Camera-type eye (tissue), 1 donor: Measurements from ENCODE around the gene ATPAF2. TPM values are rescaled to one million over a fixed set of nuclear protein-coding genes. Genes with fewer than 3 reads are reported as not detected.

ENCODE experiments used
- total RNA-seq: library from RNA; depleted of rRNA; stranded (reverse); fragments of >200 nt; gene quantifications from one replicate; pipeline ENCODE4 v1.2.3, GENCODE V29; 2014

Gene ATPAF2
- 31.6 TPM for total RNA-seq

DNA sequence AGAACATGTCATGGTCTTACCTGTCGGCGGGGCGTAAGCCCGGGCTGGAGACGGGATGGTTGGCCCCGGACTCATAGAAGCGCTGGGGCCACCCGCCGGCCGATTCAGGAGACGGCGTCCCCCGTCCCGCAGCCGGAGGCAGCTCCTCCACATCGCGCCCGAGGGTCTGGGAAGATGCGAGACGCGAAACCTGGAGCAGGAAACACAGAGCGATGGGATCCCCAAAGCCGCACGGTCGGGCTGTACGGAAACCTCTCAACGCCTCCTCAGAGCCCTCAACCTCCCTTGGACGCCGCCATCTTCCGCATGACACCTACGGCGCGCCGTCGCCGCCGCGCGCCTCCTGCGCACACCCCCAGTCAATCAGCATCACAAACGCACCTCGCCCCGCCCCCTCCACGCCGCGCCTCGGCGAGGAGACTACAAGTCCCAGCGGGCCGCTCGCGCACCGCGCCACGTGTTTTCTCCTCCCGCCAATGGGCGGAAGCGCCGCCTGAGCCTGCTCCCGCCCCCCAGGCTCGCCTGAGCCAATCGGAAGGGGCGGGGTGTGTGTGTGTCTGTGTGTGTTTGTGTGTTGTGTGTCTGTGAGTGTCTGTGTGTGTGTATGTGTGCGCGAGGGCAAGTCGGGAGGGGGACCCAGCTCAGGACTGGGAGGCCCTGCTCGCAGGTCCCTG is at the start of gene ATPAF2, which contains the start of gene GID4:
TSS of gene ATPAF2 (minus strand) at position 308 of the 674 bp plus-strand sequence. CDS start at position 153, 155 bp downstream.
TSS of gene GID4 (plus strand) at position 548 of the 674 bp plus-strand sequence. CDS start at position 605, 57 bp downstream.

GRCh38 chr17:18087610-18088491 is 48.9 kb upstream of the ATPAF2 start, which contains the start of gene DRG2:
TSS of gene DRG2 (plus strand) at chr17:18087948. CDS start at chr17:18088024, 76 bp downstream.

DNA sequence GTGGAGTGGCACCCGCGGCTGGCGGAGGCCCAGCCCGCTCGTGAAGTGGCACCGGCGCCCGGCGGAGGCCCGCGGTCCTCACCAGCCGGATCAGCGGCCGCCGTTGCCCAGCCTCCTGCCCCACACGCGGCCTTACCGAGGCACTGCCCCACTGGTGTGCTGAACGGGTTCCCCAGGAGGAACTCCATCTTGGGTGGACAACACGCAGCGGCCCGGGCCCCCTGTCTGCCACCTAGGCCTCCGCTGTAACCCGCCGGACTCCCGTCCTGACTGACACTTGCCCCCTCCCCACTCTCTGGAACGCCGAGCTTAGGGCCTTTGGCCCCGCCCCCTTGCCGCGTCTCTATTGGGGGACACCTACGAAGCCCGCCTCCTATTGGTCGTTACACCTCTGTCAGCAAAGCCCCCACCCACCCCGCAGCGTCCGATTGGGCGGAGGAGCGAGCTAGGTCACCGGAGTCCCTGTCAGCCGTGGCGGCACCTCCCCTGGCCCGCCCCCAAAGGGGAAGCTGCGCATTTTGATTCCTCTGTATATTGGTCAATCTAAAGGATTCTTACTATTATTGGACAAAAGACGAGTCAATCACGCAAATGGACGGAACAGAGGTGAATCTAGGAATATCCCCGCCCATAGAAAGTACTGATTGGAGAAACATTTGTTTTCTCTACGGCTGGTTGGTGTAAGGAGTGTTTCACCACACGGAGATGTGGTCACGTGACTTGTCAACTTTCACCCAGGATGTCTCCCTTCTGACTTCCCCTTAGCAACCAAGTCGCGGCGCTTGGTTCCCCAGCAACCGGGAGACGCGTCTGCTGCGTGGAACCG is 66.6 kb downstream of the ATPAF2 start, which contains the start of the genes DRC3 and TOM1L2:
TSS of gene DRC3 (plus strand) at position 737 of the 826 bp plus-strand sequence. CDS start 4,737 bp downstream, outside the sequence.
TSS of gene TOM1L2 (minus strand) at position 275 of the 826 bp plus-strand sequence. CDS start at position 188, 87 bp downstream.

Other genes starting within 250 kb of the ATPAF2 start
- 68.8 TPM for gene SREBF1, start 202.2 kb downstream of the ATPAF2 start, total RNA-seq
- gene TOM1L2, start 66.8 kb downstream of the ATPAF2 start, total RNA-seq = 54.0 TPM
- 13.9 TPM for gene DRC3, start 66.3 kb downstream of the ATPAF2 start, total RNA-seq
- 10.7 TPM for gene GID4, start 240 bp upstream of the ATPAF2 start, total RNA-seq
- 36.7 TPM for gene DRG2, start 48.8 kb upstream of the ATPAF2 start, total RNA-seq
- gene MYO15A, start 69.6 kb upstream of the ATPAF2 start, total RNA-seq = 1.4 TPM
- 115 TPM for gene ALKBH5, start 144.7 kb upstream of the ATPAF2 start, total RNA-seq
- 52.7 TPM for gene LLGL1, start 186.5 kb upstream of the ATPAF2 start, total RNA-seq
- gene FLII, start 219.6 kb upstream of the ATPAF2 start, total RNA-seq = 113 TPM
- gene MIEF2, start 221.5 kb upstream of the ATPAF2 start, total RNA-seq = 46.4 TPM